K562 (cell line): ENCODE results near the gene OSBPL3. TPM values are rescaled to one million over a fixed set of nuclear protein-coding genes. Genes with fewer than 3 reads are reported as not detected.

Source experiments
- ATF3 ChIP-seq, 2 experiments: fragments of 450-650 bp in 1 of 2; sonication (generic) in 1 of 2; formaldehyde crosslinking in 1 of 2; IDR thresholded peaks in 1 of 2; conservative IDR thresholded peaks in 1 of 2; 2 replicates each; pipeline versions ENCODE4 v1.6.1 to v1.8.1; 2016 to 2023; ENCODE audit warnings: mild to moderate bottlenecking in 2 of 2, moderate library complexity in 2 of 2, inconsistent platforms in 1 of 2, missing genetic modification reagents in 1 of 2
- CBFA2T3 ChIP-seq: fragments of 450-650 bp; IDR thresholded peaks from 2 replicates; pipeline ENCODE4 v1.6.1; 2017
- DPF2 ChIP-seq: fragments of 450-650 bp; IDR thresholded peaks from 2 replicates; pipeline ENCODE4 v1.6.1; 2016
- FOXA3 ChIP-seq, 2 experiments: fragments of 450-650 bp in 1 of 2; sonication (generic) in 1 of 2; formaldehyde crosslinking; IDR thresholded peaks in 1 of 2; conservative IDR thresholded peaks in 1 of 2; 2 replicates each; pipeline versions ENCODE4 v1.4.0 to v1.8.0; 2020 to 2022; ENCODE audit warnings: mild to moderate bottlenecking in 2 of 2, missing genetic modification reagents in 1 of 2
- NR2F6 ChIP-seq: fragments of 450-650 bp; formaldehyde crosslinking; IDR thresholded peaks from 2 replicates; pipeline ENCODE4 v1.4.0; 2020; ENCODE audit warnings: mild to moderate bottlenecking
- PPARD ChIP-seq: fragments of 250-450 bp; sonication (Bioruptor Pico); IDR thresholded peaks from 2 replicates; pipeline ENCODE4 v1.8.0; 2022; ENCODE audit warnings: inconsistent platforms, mild to moderate bottlenecking, moderate library complexity
- PRDM10 ChIP-seq: fragments of 450-650 bp; IDR thresholded peaks from 2 replicates; pipeline ENCODE4 v1.6.1; 2018; ENCODE audit not compliant: partially characterized antibody
- TFAP4 ChIP-seq: sonication (generic); formaldehyde crosslinking; IDR thresholded peaks from 2 replicates; pipeline ENCODE4 v1.8.0; 2022; ENCODE audit warnings: missing genetic modification reagents, mild to moderate bottlenecking, moderate library complexity, borderline replicate concordance
- VEZF1 ChIP-seq: fragments of 200-800 bp; sonication (Bioruptor generic); IDR thresholded peaks from 2 replicates; pipeline ENCODE4 v1.6.1; 2017; ENCODE audit warnings: missing genetic modification characterization, missing compliant biosample characterization
- ZNF280A ChIP-seq: fragments of 450-650 bp; IDR thresholded peaks from 2 replicates; pipeline ENCODE4 v1.6.1; 2018; ENCODE audit warnings: mild to moderate bottlenecking, low read depth; ENCODE audit not compliant: partially characterized antibody
- ZNF609 ChIP-seq: sonication (generic); formaldehyde crosslinking; IDR thresholded peaks from 2 replicates; pipeline ENCODE4 v1.8.1; 2023; ENCODE audit warnings: missing genetic modification reagents, mild to moderate bottlenecking, borderline replicate concordance
- polyA plus RNA-seq, 8 experiments: library from polyadenylated mRNA; depleted of rRNA in 4 of 8; stranded (reverse) in 5 of 8; unstranded in 3 of 8; fragments of >200 nt; fragmentation: Nextera tagmentation in 2 of 8; fragmentation: Illumina TruSeq in 1 of 8; extraction: Ambion mirVana in 2 of 8; extraction: Trizol in 1 of 8; gene quantifications; 2 replicates each; pipeline versions ENCODE4 v1.2.1 to v1.2.3, GENCODE V29; 2011 to 2014; ENCODE audit warnings: inconsistent platforms in 1 of 8, missing spikeins in 1 of 8
- total RNA-seq, 7 experiments: library from RNA; depleted of rRNA in 6 of 7; stranded (reverse); fragments of >200 nt in 6 of 7; fragmentation: Illumina TruSeq in 2 of 7; extraction: Trizol in 2 of 7; gene quantifications; 2 replicates each; pipeline versions ENCODE4 v1.2.1 to v1.2.3, GENCODE V29; 2011 to 2021; ENCODE audit warnings: low replicate concordance in 1 of 7

OSBPL3 gene
- total and polyA plus RNA-seq, 9 of the 15 experiments (the other 6 are each of a cell fraction or from before 2014, with no cell fraction given), result 4.8 to 37.2 (median 26.5) TPM

- TF ChIP-seq ATF3 (IDR thresholded peaks at IDR 0.05), result peak; percentile 9; the same call in 1 of the 2 replicates
- no peak for TF ChIP-seq ATF3 (CRISPR knock-in tag; conservative IDR thresholded peaks at IDR 0.05)
- TF ChIP-seq PRDM10, result no peak
- TF ChIP-seq NR2F6 (CRISPR knock-in tag), result no peak
- TF ChIP-seq ZNF609 (CRISPR knock-in tag), result no peak
- TF ChIP-seq ZNF280A, result no peak
- TF ChIP-seq VEZF1 (CRISPR knock-in tag), result peak; percentile 49; the same call in 1 of the 2 replicates
- no peak for TF ChIP-seq FOXA3 (CRISPR knock-in tag; conservative IDR thresholded peaks at IDR 0.05 in 1 of 2, IDR thresholded peaks at IDR 0.05 in 1 of 2)
- peak; percentile 25; the same call in 1 of the 2 replicates for TF ChIP-seq DPF2
- TF ChIP-seq TFAP4 (CRISPR knock-in tag), result peak; percentile 84
- TF ChIP-seq PPARD (CRISPR knock-in tag), result no peak
- peak; percentile 49; the same call in 1 of the 2 replicates for TF ChIP-seq CBFA2T3
Measured at GRCh38 chr7:24971333-24972165, 8.4 kb downstream of the OSBPL3 start (continued).
